AG10803 (cell line): ENCODE measurements around the gene FHIT.

Experiments
- DNase-seq: peaks from one replicate; pipeline ENCODE4 v3.0.0; 2010; ENCODE audit warnings: low read depth
- H3K4me3 ChIP-seq: 2 replicates; pipeline ENCODE4 v1.5.1; 2011; ENCODE audit warnings: mild to moderate bottlenecking, low read length, control low read depth
- CTCF ChIP-seq: conservative IDR thresholded peaks from 2 replicates; pipeline ENCODE4 v1.5.1; 2011; ENCODE audit warnings: mild to moderate bottlenecking, low read length, control low read depth, inconsistent platforms

FHIT gene

GRCh38 chr3:60826511-60826910, 424.7 kb downstream of the FHIT start:
- no peak for DNase-seq

GRCh38 chr3:60812502-60812901, 438.8 kb downstream of the FHIT start:
- H3K4me3 ChIP-seq: no peak overlapping the region
- no peak for TF ChIP-seq CTCF
- peak; percentile 9 for DNase-seq

More at GRCh38 chr3:60826511-60826910, 424.7 kb downstream of the FHIT start:
- H3K4me3 ChIP-seq: no peak overlapping the region
- TF ChIP-seq CTCF: no peak

GRCh38 chr3:60810881-60811280, 440.4 kb downstream of the FHIT start:
- DNase-seq: peak; percentile 63
- TF ChIP-seq CTCF: no peak

GRCh38 chr3:60809857-60810610, 441.2 kb downstream of the FHIT start:
- no peak for TF ChIP-seq CTCF
- peak; percentile 68 for DNase-seq
- no peak overlapping the region for H3K4me3 ChIP-seq

More at GRCh38 chr3:60810881-60811280, 440.4 kb downstream of the FHIT start:
- no peak overlapping the region for H3K4me3 ChIP-seq

GRCh38 chr3:60803216-60804173, 447.8 kb downstream of the FHIT start:
- TF ChIP-seq CTCF: no peak
- no peak overlapping the region for H3K4me3 ChIP-seq
- peak; percentile 35 for DNase-seq

GRCh38 chr3:60801307-60801706, 449.9 kb downstream of the FHIT start:
- no peak overlapping the region for H3K4me3 ChIP-seq
- TF ChIP-seq CTCF: no peak
- DNase-seq: no peak
